Panc1 (cell line): ENCODE data around the gene ZNF507.

ENCODE experiments used
- CTCF ChIP-seq: fragments of 450-650 bp; IDR thresholded peaks from 2 replicates; pipeline ENCODE4 v1.5.1; 2017; ENCODE audit warnings: mild to moderate bottlenecking
- POLR2AphosphoS5 ChIP-seq: IDR thresholded peaks from 2 replicates; pipeline ENCODE4 v1.6.1; 2012; ENCODE audit warnings: mild to moderate bottlenecking, low read depth, low read length, moderate library complexity
- REST ChIP-seq, 2 experiments: IDR thresholded peaks; 2 replicates each; pipeline ENCODE4 v1.6.1; 2011 to 2012; ENCODE audit warnings: low read depth in 2 of 2, control low read depth in 1 of 2, low read length in 1 of 2, mild to moderate bottlenecking in 1 of 2, moderate library complexity in 1 of 2; ENCODE audit not compliant: insufficient read depth in 1 of 2
- SIN3A ChIP-seq: IDR thresholded peaks from 2 replicates; pipeline ENCODE4 v1.6.1; 2012; ENCODE audit warnings: low read depth, mild to moderate bottlenecking, low read length, moderate library complexity, borderline replicate concordance; ENCODE audit not compliant: insufficient read depth

- TF ChIP-seq CTCF: no peak
- TF ChIP-seq POLR2AphosphoS5: no peak
- no peak for TF ChIP-seq REST (IDR thresholded peaks at IDR 0.05; ENCODE audit: insufficient read depth in 1 of 2, low read depth in 2 of 2, low read length in 1 of 2)
- no peak for TF ChIP-seq SIN3A
These were observed 35.6 kb upstream of the ZNF507 start for GRCh38 chr19:32309711-32310390.
